ENCODE data around the gene TTLL7.

DNA sequence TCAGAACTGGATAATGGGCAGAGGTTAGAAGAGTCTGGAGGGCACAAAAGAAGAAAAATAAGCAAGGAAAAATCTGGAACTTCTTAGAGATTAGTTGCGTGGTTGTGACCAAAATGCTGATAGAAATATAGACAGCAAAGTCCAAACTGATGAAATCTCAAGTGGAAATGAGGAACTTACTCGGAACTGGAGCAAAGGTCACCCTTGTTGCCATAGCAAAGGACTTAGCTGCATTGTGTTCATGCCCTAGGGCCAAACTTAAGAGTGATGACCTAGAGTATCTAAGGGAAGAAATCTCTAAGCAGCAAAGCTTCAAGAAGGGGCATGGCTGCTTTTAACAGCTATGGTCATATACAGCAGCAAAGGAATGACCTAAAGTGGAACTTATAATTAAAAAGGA, 180.0 kb downstream of the TTLL7 start:
- TF ChIP-seq, protein P1, sequence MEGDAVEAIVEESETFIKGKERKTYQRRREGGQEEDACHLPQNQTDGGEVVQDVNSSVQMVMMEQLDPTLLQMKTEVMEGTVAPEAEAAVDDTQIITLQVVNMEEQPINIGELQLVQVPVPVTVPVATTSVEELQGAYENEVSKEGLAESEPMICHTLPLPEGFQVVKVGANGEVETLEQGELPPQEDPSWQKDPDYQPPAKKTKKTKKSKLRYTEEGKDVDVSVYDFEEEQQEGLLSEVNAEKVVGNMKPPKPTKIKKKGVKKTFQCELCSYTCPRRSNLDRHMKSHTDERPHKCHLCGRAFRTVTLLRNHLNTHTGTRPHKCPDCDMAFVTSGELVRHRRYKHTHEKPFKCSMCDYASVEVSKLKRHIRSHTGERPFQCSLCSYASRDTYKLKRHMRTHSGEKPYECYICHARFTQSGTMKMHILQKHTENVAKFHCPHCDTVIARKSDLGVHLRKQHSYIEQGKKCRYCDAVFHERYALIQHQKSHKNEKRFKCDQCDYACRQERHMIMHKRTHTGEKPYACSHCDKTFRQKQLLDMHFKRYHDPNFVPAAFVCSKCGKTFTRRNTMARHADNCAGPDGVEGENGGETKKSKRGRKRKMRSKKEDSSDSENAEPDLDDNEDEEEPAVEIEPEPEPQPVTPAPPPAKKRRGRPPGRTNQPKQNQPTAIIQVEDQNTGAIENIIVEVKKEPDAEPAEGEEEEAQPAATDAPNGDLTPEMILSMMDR (IDR thresholded peaks at IDR 0.05; ENCODE audit: poor library complexity, severe bottlenecking), result no peak
- no peak for TF ChIP-seq RAD21 (conservative IDR thresholded peaks at IDR 0.05)
- no peak for TF ChIP-seq MXI1 (conservative IDR thresholded peaks at IDR 0.05; ENCODE audit: poor library complexity, severe bottlenecking)
- TF ChIP-seq, protein P2, sequence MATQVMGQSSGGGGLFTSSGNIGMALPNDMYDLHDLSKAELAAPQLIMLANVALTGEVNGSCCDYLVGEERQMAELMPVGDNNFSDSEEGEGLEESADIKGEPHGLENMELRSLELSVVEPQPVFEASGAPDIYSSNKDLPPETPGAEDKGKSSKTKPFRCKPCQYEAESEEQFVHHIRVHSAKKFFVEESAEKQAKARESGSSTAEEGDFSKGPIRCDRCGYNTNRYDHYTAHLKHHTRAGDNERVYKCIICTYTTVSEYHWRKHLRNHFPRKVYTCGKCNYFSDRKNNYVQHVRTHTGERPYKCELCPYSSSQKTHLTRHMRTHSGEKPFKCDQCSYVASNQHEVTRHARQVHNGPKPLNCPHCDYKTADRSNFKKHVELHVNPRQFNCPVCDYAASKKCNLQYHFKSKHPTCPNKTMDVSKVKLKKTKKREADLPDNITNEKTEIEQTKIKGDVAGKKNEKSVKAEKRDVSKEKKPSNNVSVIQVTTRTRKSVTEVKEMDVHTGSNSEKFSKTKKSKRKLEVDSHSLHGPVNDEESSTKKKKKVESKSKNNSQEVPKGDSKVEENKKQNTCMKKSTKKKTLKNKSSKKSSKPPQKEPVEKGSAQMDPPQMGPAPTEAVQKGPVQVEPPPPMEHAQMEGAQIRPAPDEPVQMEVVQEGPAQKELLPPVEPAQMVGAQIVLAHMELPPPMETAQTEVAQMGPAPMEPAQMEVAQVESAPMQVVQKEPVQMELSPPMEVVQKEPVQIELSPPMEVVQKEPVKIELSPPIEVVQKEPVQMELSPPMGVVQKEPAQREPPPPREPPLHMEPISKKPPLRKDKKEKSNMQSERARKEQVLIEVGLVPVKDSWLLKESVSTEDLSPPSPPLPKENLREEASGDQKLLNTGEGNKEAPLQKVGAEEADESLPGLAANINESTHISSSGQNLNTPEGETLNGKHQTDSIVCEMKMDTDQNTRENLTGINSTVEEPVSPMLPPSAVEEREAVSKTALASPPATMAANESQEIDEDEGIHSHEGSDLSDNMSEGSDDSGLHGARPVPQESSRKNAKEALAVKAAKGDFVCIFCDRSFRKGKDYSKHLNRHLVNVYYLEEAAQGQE (IDR thresholded peaks at IDR 0.05; ENCODE audit: borderline replicate concordance), result no peak
- no peak for TF ChIP-seq EZH2 (IDR thresholded peaks at IDR 0.05; ENCODE audit: borderline replicate concordance, insufficient read depth, low read length, poor library complexity, severe bottlenecking)
- no peak for TF ChIP-seq POLR2AphosphoS5 (IDR thresholded peaks at IDR 0.05)
- TF ChIP-seq EP300 (conservative IDR thresholded peaks at IDR 0.05; ENCODE audit: poor library complexity, severe bottlenecking), result no peak
- no peak for TF ChIP-seq TAF1 (IDR thresholded peaks at IDR 0.05; ENCODE audit: low read depth)
